Neural cell (in vitro differentiated cells): Measurements from ENCODE around the gene HNRNPR. TPM values are rescaled to one million over a fixed set of nuclear protein-coding genes. Genes with fewer than 3 reads are reported as not detected.
A peak's percentile ranks its signal among the peaks of the same experiment; 100 is the strongest.

Experiments
- H2AFZ ChIP-seq: fragments of 200-600, 300-800 bp; sonication (generic), shearing (Covaris generic); 2 replicates; pipeline ENCODE4 v1.6.0; 2014; ENCODE audit warnings: low read depth, mild to moderate bottlenecking, antibody characterized with exemption, low read length, moderate library complexity
- H3F3A ChIP-seq: fragments of 200-600 bp; shearing (Covaris generic); 2 replicates; pipeline ENCODE4 v1.6.1; 2016; ENCODE audit warnings: mild to moderate bottlenecking, moderate library complexity, mixed read lengths, antibody characterized with exemption, low read length; ENCODE audit not compliant: insufficient read depth, poor library complexity, severe bottlenecking
- H3K27ac ChIP-seq: fragments of 200-600, 300-800 bp; sonication (generic), shearing (Covaris generic); 2 replicates; pipeline ENCODE4 v1.5.1; 2014; ENCODE audit warnings: mild to moderate bottlenecking, low read length, moderate library complexity
- H3K27me3 ChIP-seq: fragments of 300-800, 200-600 bp; sonication (generic), shearing (Covaris generic); 2 replicates; pipeline ENCODE4 v1.6.0; 2014; ENCODE audit warnings: mild to moderate bottlenecking, low read depth, low read length, moderate library complexity; ENCODE audit not compliant: insufficient read depth
- H3K36me3 ChIP-seq: fragments of 300-800, 200-600 bp; sonication (generic), shearing (Covaris generic); 2 replicates; pipeline ENCODE4 v1.5.1; 2014; ENCODE audit warnings: mild to moderate bottlenecking, antibody characterized with exemption, low read length, moderate library complexity; ENCODE audit not compliant: insufficient read depth
- H3K4me2 ChIP-seq: fragments of 300-800, 200-600 bp; sonication (generic), shearing (Covaris generic); 2 replicates; pipeline ENCODE4 v1.6.0; 2014; ENCODE audit warnings: mild to moderate bottlenecking, low read length
- H3K4me3 ChIP-seq: fragments of 300-800, 200-600 bp; sonication (generic), shearing (Covaris generic); 2 replicates; pipeline ENCODE4 v1.5.1; 2014; ENCODE audit warnings: mild to moderate bottlenecking, low read length, moderate library complexity
- H3K79me2 ChIP-seq: fragments of 200-600 bp; shearing (Covaris generic); replicated peaks from 2 replicates; pipeline ENCODE4 v1.6.0; 2014; ENCODE audit warnings: mild to moderate bottlenecking, low read length, moderate library complexity; ENCODE audit not compliant: insufficient read depth
- H3K9ac ChIP-seq: fragments of 300-800, 200-600 bp; sonication (generic), shearing (Covaris generic); 2 replicates; pipeline ENCODE4 v1.6.1; 2016; ENCODE audit warnings: mild to moderate bottlenecking, low read length, mixed read lengths
- H3K9me2 ChIP-seq: fragments of 200-600 bp; shearing (Covaris generic); 2 replicates; pipeline ENCODE4 v1.6.1; 2016; ENCODE audit warnings: mild to moderate bottlenecking, low read length, mixed read lengths; ENCODE audit not compliant: insufficient read depth
- H3K9me3 ChIP-seq: fragments of 200-600, 300-800 bp; sonication (generic), shearing (Covaris generic); 2 replicates; pipeline ENCODE4 v1.6.1; 2016; ENCODE audit warnings: mild to moderate bottlenecking, mixed run types, low read length, moderate library complexity, mixed read lengths
- H4K20me1 ChIP-seq: fragments of 200-600 bp; shearing (Covaris generic); 2 replicates; pipeline ENCODE4 v1.6.1; 2016; ENCODE audit warnings: mild to moderate bottlenecking, mixed run types; ENCODE audit not compliant: insufficient read depth
- EP300 ChIP-seq: fragments of 450-650 bp; conservative IDR thresholded peaks from 2 replicates; pipeline ENCODE4 v1.6.1; 2014; ENCODE audit warnings: antibody characterized with exemption, mild to moderate bottlenecking, moderate library complexity; ENCODE audit not compliant: poor library complexity, severe bottlenecking
- EZH2 ChIP-seq: fragments of 200-600, 300-800 bp; shearing (Covaris generic), sonication (generic); IDR thresholded peaks from 2 replicates; pipeline ENCODE4 v1.6.1; 2014; ENCODE audit warnings: antibody characterized with exemption, low read length, borderline replicate concordance, mild to moderate bottlenecking; ENCODE audit not compliant: insufficient read depth, poor library complexity, severe bottlenecking
- POLR2AphosphoS5 ChIP-seq: IDR thresholded peaks from 2 replicates; pipeline ENCODE4 v1.6.1; 2012
- SMC3 ChIP-seq: fragments of 450-650 bp; conservative IDR thresholded peaks from 2 replicates; pipeline ENCODE4 v1.6.1; 2014; ENCODE audit warnings: antibody characterized with exemption, mild to moderate bottlenecking, moderate library complexity; ENCODE audit not compliant: poor library complexity
- TAF1 ChIP-seq: IDR thresholded peaks from 2 replicates; pipeline ENCODE4 v1.6.1; 2012; ENCODE audit warnings: low read depth
- polyA plus RNA-seq: library from polyadenylated mRNA; depleted of rRNA; stranded (reverse); fragments of >200 nt; gene quantifications from 2 replicates; pipeline ENCODE4 v1.2.3, GENCODE V29; 2014
- TF ChIP-seq, protein P1 (sequence below): IDR thresholded peaks from 2 replicates; pipeline ENCODE4 v1.6.1; 2012; ENCODE audit warnings: borderline replicate concordance
- TF ChIP-seq, protein P2 (sequence below): fragments of 450-650 bp; IDR thresholded peaks from 2 replicates; pipeline ENCODE4 v1.5.1; 2014; ENCODE audit warnings: antibody characterized with exemption, mild to moderate bottlenecking, moderate library complexity; ENCODE audit not compliant: poor library complexity, severe bottlenecking

Gene HNRNPR
- polyA plus RNA-seq, 1 donor from 2014 or later, result 345 TPM

DNA sequence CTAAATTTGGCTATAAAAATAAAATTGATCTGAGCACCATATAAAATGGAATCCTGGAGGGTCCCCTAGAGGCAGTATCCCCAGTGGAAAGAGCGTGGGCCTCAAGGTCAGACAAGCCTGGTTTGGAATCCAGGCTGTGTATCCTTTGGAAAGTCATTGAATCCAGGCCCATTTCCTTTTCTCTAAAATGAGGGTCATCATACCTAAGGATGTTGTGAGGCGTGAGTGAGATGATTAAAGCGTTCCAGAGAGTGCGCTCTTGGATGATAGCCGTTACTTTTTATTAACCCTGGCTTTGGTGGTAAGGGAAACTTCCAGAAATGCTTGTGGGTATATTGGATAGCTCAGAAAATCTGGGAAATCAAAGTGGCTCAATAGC, 26.2 kb upstream of the HNRNPR start:
- H3K27ac ChIP-seq, result peak overlapping the region; percentile 93

DNA sequence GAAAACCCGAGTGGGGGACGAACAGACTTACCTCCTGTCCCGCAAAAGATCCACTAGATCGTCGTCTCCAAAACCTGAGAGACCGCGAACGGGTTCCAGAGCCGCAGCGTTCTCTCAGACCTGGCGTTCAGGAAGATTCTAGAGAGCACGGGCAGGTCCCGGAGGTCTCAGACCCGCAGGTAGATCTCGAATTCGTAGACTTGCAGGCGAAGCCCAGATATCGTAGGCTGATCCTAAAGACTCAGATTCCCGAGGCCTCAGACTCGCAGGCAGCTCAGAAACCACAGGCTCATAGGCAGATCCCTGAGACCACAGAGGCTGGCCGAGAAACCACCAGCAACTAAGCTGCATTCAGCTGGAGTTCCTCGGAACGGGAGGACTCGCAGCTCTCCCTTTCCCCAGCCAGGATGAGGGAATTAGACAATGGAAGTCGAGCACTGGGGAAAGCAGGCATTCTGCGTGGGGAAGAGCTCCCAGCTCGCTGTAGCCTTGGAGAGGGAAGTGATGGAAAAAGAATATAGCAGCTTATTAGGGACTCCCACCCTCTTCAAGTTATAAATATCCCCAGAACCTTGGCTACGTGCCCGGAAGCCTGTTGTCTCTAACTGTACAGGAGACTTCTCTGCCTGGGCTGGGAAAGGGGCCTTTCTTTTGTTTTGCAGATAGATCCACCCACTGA, 25.4 kb upstream of the HNRNPR start, which contains the start of gene ZNF436:
ZNF436 (minus strand) TSS at position 502 of the 679 bp plus-strand sequence. CDS start 1,831 bp downstream, outside the sequence.
- Histone ChIP-seq H4K20me1 (no peaks in the 10 kb centered on the region), H3K4me3 (peak within 1 kb of the TSS; percentile 93), H3K9me3 (no peaks in the 10 kb centered on the region), H3K27me3 (no peaks in the 10 kb centered on the region), H3K9me2 (no peaks in the 10 kb centered on the region), H2AFZ (peak within 1 kb of the TSS; percentile 90), H3K4me2 (peak within 1 kb of the TSS; percentile 85), H3K27ac (peak within 1 kb of the TSS; percentile 93), H3F3A (peaks cover 19% of the 10 kb centered on the region), H3K9ac (peak within 1 kb of the TSS; percentile 91), H3K36me3 (peaks cover 9% of the 10 kb centered on the region), H3K79me2 (peaks cover 12% of the 10 kb centered on the region)
- no peak for TF ChIP-seq EP300
- TF ChIP-seq TAF1, result no peak
- peak; percentile 9 for TF ChIP-seq POLR2AphosphoS5
- no peak for TF ChIP-seq EZH2
- TF ChIP-seq, protein P1, sequence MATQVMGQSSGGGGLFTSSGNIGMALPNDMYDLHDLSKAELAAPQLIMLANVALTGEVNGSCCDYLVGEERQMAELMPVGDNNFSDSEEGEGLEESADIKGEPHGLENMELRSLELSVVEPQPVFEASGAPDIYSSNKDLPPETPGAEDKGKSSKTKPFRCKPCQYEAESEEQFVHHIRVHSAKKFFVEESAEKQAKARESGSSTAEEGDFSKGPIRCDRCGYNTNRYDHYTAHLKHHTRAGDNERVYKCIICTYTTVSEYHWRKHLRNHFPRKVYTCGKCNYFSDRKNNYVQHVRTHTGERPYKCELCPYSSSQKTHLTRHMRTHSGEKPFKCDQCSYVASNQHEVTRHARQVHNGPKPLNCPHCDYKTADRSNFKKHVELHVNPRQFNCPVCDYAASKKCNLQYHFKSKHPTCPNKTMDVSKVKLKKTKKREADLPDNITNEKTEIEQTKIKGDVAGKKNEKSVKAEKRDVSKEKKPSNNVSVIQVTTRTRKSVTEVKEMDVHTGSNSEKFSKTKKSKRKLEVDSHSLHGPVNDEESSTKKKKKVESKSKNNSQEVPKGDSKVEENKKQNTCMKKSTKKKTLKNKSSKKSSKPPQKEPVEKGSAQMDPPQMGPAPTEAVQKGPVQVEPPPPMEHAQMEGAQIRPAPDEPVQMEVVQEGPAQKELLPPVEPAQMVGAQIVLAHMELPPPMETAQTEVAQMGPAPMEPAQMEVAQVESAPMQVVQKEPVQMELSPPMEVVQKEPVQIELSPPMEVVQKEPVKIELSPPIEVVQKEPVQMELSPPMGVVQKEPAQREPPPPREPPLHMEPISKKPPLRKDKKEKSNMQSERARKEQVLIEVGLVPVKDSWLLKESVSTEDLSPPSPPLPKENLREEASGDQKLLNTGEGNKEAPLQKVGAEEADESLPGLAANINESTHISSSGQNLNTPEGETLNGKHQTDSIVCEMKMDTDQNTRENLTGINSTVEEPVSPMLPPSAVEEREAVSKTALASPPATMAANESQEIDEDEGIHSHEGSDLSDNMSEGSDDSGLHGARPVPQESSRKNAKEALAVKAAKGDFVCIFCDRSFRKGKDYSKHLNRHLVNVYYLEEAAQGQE, result peak; percentile 75

More for the DNA sequence above, 26.2 kb upstream of the HNRNPR start:
- H3K4me2 ChIP-seq, result peak overlapping the region; percentile 85
- peaks cover 12% of the 10 kb centered on the region for H3K79me2 ChIP-seq
- H3K9me2 ChIP-seq, result no peaks in the 10 kb centered on the region
- H4K20me1 ChIP-seq, result no peaks in the 10 kb centered on the region
- H2AFZ ChIP-seq, result no peak overlapping the region
- H3K36me3 ChIP-seq, result peaks cover 9% of the 10 kb centered on the region
- H3K9me3 ChIP-seq, result no peaks in the 10 kb centered on the region
- H3K9ac ChIP-seq, result peak overlapping the region; percentile 91
- H3K27me3 ChIP-seq, result no peaks in the 10 kb centered on the region
- peak overlapping the region; percentile 93 for H3K4me3 ChIP-seq
- peaks cover 19% of the 10 kb centered on the region for H3F3A ChIP-seq
- TF ChIP-seq, protein P2, sequence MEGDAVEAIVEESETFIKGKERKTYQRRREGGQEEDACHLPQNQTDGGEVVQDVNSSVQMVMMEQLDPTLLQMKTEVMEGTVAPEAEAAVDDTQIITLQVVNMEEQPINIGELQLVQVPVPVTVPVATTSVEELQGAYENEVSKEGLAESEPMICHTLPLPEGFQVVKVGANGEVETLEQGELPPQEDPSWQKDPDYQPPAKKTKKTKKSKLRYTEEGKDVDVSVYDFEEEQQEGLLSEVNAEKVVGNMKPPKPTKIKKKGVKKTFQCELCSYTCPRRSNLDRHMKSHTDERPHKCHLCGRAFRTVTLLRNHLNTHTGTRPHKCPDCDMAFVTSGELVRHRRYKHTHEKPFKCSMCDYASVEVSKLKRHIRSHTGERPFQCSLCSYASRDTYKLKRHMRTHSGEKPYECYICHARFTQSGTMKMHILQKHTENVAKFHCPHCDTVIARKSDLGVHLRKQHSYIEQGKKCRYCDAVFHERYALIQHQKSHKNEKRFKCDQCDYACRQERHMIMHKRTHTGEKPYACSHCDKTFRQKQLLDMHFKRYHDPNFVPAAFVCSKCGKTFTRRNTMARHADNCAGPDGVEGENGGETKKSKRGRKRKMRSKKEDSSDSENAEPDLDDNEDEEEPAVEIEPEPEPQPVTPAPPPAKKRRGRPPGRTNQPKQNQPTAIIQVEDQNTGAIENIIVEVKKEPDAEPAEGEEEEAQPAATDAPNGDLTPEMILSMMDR, result no peak
- no peak for TF ChIP-seq SMC3
- no peak for TF ChIP-seq POLR2AphosphoS5
- no peak for TF ChIP-seq EZH2
- no peak for TF ChIP-seq TAF1
